HT-29 (cell line): ENCODE data around the gene ELL2. TPM values are rescaled to one million over a fixed set of nuclear protein-coding genes. Genes with fewer than 3 reads are reported as not detected.
A peak's percentile ranks its signal among the peaks of the same experiment; 100 is the strongest.
"Not testable (repeated sequence)": the region's sequence is repeated elsewhere in the genome, so short reads cannot be mapped to it uniquely, and the experiment has no call there.

ENCODE experiments used
- DNase-seq: peaks from one replicate; pipeline ENCODE4 v3.0.0-alpha.2; 2015; ENCODE audit warnings: low spot score
- total RNA-seq: library from RNA; depleted of rRNA; stranded (reverse); fragments of >200 nt; shearing (Covaris generic); gene quantifications from 2 replicates; pipeline ENCODE4 v1.2.3, GENCODE V29; 2014

ELL2 gene
- total RNA-seq, 1 experiment from 2014 or later = 21.7 TPM

GRCh38 chr5:95880081-95880926 lies 81.3 kb downstream of the ELL2 start:
- DNase-seq = no peak

DNA sequence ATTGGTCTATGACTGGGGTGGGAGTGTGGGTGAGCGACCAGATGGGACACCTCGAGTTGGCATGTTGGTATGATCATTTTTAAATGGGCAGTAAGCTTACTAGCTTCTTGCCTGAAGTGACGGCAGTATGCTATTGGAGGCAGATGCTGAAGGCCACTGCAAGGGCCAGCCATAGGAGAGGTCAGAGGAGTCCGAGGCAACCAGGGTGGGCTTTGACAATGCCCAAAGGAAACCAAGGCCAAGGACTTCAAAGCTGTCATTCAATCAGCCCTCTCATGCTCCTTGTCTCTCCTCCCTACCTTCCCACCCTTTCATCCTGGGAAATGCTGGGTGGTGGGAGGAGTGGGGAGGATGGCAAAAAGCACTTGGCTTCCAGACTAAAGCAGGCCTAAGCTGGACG lies 82.0 kb downstream of the ELL2 start:
- DNase-seq = no peak

DNA sequence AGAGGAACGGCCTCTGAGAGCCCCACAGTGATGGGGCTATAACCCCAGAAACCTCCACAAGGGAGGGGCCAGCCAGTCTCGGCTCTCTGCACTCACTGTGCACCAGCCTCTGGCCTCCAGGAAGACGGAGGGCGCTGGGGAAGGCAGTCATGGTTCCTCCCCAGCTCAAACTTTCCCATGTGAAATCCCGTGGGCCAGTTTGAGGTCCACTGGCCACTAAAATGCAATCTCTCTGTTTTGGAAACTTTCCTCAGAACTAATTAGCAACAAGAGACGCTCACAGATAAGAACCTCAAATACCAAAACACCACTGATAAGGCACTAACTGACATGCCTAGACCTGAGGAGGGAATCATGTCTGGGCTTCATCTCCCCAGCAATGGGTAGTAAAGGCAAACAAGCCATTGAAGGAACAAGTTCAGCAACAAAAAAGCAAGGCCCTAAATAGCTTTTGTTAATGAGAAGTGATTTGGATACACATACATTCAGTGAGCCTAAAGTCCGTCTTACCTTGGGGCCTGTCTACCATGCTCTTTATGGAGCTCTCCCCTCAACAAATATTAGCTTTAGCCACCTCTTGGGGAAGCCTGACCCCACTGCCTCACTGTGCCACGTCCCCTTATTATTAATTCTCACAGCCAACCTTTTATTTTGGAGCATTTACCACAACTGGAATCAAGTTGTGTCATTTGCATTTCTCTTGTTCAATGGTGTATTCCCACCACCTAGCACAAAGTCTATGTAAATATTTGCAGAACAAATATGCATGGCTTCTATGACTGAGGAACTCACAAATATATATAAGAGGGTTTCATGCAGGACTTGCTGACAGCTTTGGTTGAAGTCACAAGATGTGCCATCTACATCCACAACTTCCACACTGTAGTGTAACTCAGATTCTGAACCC lies 83.0 kb downstream of the ELL2 start:
- DNase-seq = no peak

GRCh38 chr5:95876782-95877181 lies 84.9 kb downstream of the ELL2 start:
- DNase-seq = no peak

DNA sequence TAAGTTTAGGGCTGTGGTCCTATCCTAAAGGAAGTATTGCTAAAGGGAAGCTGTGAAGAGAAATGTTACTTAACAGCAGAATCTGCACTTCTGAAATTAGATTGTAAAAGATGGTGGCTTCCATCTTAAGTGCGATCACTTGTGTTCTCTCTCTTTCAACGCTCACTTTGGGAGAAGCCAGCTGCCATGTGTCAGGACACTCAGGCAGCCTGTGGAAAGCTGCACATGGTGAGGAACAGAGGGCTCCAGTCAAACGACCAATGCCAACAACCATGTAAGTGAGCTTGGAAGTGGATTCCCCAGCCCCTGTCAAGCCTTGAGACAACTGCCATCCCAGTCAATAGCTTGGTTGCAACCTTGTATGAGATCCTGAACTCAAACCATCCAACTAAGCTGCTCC lies 87.4 kb downstream of the ELL2 start:
- DNase-seq = no peak

GRCh38 chr5:95873351-95873750 lies 88.3 kb downstream of the ELL2 start:
- DNase-seq = no peak

DNA sequence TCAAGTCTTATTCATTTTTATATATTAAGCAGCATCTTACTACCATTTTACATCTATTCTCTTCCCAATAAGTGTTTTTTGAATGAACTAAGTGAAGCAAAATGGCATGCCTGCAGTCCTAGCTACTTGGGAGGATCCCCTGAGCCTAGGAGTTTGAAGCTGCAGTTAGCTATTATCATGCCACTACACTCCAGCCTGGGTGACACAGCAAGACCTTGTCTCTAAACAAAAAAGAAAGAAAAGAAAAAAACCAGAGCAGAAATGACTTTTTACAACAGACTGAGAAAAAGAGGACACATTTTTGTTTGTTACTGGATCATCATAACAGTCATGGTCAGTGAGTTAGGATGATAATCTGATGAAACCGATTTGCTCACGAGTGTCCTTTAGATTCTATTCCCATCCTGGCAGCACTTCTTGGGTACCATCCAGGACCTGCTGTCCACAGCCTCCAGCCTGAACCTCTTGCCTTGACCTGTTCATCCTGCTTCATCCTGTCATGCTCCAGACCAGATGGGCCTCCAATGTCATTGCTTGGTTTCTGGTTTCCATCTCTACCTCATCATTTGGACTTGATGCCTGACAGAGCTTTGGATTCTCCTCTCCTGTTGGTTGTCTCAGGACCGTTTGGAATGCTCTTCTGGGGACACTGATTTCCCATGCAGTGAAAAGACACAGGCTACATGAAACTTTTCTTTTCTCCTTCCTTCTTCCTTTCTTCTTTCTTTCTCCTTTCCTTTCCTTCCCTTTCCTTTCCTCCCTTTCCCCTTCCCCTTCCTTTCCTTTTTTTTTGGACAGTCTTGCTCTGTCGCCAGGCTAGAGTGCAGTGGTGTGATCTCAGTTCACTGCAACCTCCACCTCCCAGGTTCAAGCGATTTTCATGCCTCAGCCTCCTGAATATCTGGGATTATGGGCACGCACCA lies 89.0 kb downstream of the ELL2 start:
- DNase-seq = no peak

- DNase-seq = no peak
Observed at GRCh38 chr5:95871146-95871806, 90.4 kb downstream of the ELL2 start.

DNA sequence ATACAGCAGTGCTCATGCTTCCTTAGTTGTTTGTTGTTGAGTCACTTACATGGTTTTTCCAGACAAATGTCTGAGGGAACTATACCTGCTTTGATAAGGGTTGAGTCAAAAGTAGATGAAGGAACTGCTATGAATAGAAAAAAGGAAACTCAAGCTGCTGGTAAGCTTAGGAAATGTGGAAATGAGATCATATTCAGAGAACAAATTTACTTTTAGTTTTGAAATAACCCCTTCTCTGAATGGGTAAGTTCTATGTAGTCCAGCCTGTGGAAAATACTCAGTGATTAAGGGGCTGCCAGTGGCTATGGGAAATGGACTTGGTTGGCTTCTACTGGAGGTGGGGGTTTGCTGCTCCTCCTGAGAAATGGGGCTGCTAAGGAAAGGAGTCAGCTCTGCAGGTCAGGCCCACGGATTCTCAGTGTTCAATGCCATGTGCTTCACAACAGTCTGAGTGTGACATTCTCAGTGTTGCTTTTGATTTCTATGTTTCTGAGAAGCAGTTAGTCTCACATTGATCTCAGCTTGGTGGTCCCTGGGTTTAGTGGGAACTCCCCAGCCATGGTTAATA lies 91.5 kb downstream of the ELL2 start:
- no peak for DNase-seq

DNA sequence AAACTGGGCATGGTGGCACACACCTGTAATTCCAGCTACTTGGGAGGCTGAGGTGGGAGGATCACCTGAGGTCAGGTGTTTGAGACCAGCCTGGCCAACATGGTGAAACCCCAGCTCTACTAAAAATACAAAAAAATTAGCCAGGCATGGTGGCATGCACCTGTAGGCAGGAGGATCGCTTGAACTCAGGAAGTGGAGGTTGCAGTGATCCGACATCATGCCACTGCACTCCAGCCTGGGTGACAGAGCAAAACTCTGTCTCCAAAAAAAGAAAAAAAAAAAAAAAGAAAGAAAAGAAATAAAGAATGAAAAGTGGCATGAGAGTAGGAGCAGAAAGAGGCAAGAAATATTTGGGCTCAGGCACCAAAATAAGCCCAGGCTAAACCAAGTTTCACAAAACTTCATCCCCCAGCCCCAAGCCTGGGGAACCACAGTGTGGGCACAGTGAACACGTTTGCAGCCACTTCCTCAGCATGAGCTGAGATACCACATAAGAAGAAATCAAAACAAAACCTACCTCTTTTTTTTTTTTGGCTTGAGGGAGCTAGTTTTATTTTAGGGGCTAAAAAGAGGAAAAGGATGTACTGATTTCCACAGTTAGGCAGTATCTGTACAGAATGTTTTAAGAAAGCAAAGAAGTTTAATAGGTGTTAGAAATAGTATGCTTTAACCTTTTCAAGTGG lies 92.3 kb downstream of the ELL2 start:
- DNase-seq = not testable (repeated sequence)

DNA sequence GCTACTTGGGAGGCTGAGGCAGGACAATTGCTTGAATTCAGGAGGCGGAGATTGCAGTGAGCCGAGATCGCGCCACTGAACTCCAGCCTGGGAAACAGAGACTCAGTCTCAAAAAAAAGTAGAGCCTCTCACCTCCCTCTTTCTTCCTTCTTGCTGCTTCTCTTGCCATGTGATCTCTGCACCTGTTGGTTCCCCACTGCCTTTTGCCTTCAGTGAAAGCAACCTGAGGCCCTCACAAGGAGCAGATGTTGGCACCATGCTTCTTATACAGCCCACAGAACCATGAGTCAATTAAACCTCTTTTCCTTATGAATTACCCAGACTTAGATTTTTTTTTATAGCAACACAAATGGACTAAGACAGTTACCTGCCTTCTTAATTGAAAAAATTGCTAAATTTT lies 93.5 kb downstream of the ELL2 start:
- DNase-seq = no peak

DNA sequence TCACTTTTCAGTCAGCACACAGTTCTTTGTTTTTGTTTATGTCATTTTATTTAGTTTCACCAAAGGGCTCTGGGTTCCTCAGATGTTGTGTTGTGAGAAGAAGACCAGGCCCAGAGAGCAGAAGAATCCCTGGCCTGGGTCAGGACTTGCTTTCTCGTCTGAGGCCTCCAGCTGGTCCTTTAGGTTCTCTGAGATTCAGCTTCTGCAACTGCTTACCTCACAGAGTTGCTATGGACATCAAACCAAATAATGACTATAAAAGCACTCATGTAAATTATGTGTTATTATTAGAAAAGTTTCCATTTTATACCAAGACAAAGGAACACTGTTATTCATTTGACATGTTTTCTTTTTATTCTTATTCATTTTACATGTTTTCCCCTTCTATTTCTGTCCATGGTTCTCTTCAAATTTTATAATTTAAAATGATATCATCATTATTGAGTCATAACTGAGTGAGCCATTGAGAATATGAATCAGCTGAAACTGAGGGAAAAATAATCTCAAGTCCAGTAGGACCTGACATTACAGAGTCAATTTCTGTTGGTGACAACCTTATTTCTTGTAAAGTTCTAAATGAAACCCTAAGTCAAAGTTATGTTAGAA lies 95.1 kb downstream of the ELL2 start:
- no peak for DNase-seq

DNA sequence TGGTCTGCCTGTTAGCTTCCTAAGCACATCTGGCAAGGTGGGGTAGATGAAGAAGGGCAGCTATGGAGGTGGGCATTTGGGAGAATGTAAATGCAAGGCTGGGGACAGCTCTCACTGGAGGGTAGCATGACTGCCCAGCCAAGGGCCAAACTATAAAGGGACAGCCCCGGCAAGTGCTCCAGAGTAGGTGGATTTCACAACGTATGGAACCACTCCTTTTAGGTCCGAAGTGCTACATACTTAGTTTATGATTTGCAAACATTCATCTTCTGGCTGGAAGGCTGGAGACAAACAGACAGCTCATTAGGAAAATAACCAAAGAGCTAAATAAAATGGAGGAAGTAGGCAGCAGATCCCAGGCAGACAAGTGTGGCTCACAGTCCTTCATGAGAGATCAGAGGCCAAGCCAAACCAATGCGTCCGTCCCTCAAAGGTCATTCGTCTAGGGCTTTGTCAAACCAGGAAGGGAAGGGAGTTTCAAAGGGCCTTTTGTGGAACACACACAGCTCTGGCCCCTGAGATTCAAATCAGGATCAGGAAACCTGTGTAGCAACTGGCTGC lies 96.6 kb downstream of the ELL2 start:
- peak; percentile 88 for DNase-seq

DNA sequence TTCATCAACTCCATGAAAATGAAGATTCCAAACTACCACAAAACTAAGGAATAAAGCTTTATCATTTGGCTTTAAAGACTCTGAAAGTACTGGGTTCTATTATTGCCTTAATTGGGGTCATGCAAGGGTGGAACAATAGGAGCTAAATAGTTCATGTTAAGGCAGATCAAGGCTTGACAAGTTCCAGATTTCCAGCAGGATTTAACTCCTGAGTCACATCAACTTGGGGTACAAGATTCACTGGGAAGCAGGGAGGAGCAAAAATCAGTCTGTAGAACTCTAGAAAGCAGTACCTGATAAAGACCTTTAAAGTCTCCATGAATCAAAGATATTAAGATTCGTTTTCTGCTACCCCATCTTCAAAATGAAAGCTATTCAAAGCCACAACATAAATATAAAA lies 97.2 kb downstream of the ELL2 start:
- DNase-seq = peak; percentile 24

DNA sequence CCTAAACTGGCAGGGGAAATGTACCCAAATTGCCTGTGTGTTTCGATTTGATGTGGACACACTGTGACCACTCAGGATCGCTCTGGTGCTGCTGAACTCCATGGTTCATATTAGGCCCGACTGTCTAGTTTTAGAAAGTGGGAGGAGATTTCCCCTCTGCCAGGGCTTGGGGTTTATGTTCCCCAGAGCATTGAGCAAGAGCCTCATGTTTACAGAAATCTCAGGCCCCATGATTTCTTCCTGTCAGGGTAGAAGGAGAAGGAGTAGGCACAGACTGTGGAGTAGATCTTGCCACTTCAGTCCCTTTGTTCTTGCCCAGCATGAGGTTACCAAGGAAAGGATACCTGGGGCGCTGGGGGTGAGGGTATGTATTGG lies 98.3 kb downstream of the ELL2 start:
- DNase-seq = no peak

GRCh38 chr5:95862671-95863382 lies 98.8 kb downstream of the ELL2 start:
- DNase-seq = no peak

- DNase-seq = peak; percentile 52
Observed at GRCh38 chr5:95861864-95862561, 99.6 kb downstream of the ELL2 start.

- no peak for DNase-seq
Observed at GRCh38 chr5:95861221-95861863, 100.3 kb downstream of the ELL2 start.
